Glutamatergic neuron (in vitro differentiated cells): ENCODE measurements around the gene AXIN2. TPM values are rescaled to one million over a fixed set of nuclear protein-coding genes. Genes with fewer than 3 reads are reported as not detected.

ENCODE experiments used
- DNase-seq: peaks from one replicate; pipeline ENCODE4 v3.0.0; 2022
- H3K27ac Mint-ChIP-seq: one replicate; pipeline ENCODE4 v1.8.0; 2020; ENCODE audit warnings: mild to moderate bottlenecking, mixed read lengths, inconsistent platforms; ENCODE audit not compliant: unreplicated experiment
- H3K27me3 Mint-ChIP-seq: one replicate; pipeline ENCODE4 v1.8.0; 2020; ENCODE audit warnings: mild to moderate bottlenecking, moderate library complexity, mixed read lengths, inconsistent platforms; ENCODE audit not compliant: unreplicated experiment
- H3K36me3 Mint-ChIP-seq: one replicate; pipeline ENCODE4 v1.8.0; 2020; ENCODE audit warnings: mild to moderate bottlenecking, mixed read lengths, inconsistent platforms; ENCODE audit not compliant: unreplicated experiment
- H3K4me1 Mint-ChIP-seq: one replicate; pipeline ENCODE4 v1.8.0; 2020; ENCODE audit warnings: mild to moderate bottlenecking, low read depth, mixed read lengths, inconsistent platforms; ENCODE audit not compliant: unreplicated experiment
- H3K4me3 Mint-ChIP-seq: one replicate; pipeline ENCODE4 v1.8.0; 2020; ENCODE audit warnings: mild to moderate bottlenecking, mixed read lengths, inconsistent platforms; ENCODE audit not compliant: unreplicated experiment
- H3K9me3 Mint-ChIP-seq: one replicate; pipeline ENCODE4 v1.8.0; 2020; ENCODE audit warnings: mild to moderate bottlenecking, moderate library complexity, mixed read lengths, inconsistent platforms; ENCODE audit not compliant: unreplicated experiment
- CTCF ChIP-seq: fragments of 200-600 bp; sonication (generic); IDR thresholded peaks from one replicate; pipeline ENCODE4 v1.5.0; 2021; ENCODE audit not compliant: partially characterized antibody, unreplicated experiment
- total RNA-seq: library from RNA; stranded (reverse); fragmentation: NEBNext Ultra II Directional; extraction: Animal tissue kit (Norgen Biotek cat#: 25700); gene quantifications from one replicate; pipeline ENCODE4 v1.2.1, GENCODE V29; 2021; ENCODE audit not compliant: unreplicated experiment

The AXIN2 gene
- total RNA-seq, 1 donor from 2014 or later = 26.5 TPM

GRCh38 chr17:65519462-65519861, 42.0 kb downstream of the AXIN2 start:
- H3K27me3 Mint-ChIP-seq = peaks cover 7% of the 10 kb centered on the region
- peak overlapping the region; percentile 87 for H3K27ac Mint-ChIP-seq
- H3K4me1 Mint-ChIP-seq = peaks cover 38% of the 10 kb centered on the region

GRCh38 chr17:65518256-65518655, 43.2 kb downstream of the AXIN2 start:
- no peak for TF ChIP-seq CTCF
- H3K4me1 Mint-ChIP-seq = peaks cover 30% of the 10 kb centered on the region
- H3K4me3 Mint-ChIP-seq = no peak overlapping the region
- H3K27ac Mint-ChIP-seq = no peak overlapping the region
- H3K9me3 Mint-ChIP-seq = peaks cover 2% of the 10 kb centered on the region
- H3K36me3 Mint-ChIP-seq = no peaks in the 10 kb centered on the region
- peaks cover 7% of the 10 kb centered on the region for H3K27me3 Mint-ChIP-seq
- DNase-seq = no peak

More at GRCh38 chr17:65519462-65519861, 42.0 kb downstream of the AXIN2 start:
- Mint-ChIP-seq H3K4me3 (peak overlapping the region; percentile 55), H3K9me3 (peaks cover 3% of the 10 kb centered on the region), H3K36me3 (no peaks in the 10 kb centered on the region)
- peak; percentile 77 for DNase-seq
- no peak for TF ChIP-seq CTCF

GRCh38 chr17:65515959-65516948, 45.2 kb downstream of the AXIN2 start:
- peaks cover 7% of the 10 kb centered on the region for H3K27me3 Mint-ChIP-seq
- H3K9me3 Mint-ChIP-seq = peaks cover 2% of the 10 kb centered on the region
- TF ChIP-seq CTCF = no peak
- H3K36me3 Mint-ChIP-seq = no peaks in the 10 kb centered on the region
- no peak overlapping the region for H3K27ac Mint-ChIP-seq
- DNase-seq = no peak
- no peak overlapping the region for H3K4me3 Mint-ChIP-seq
- H3K4me1 Mint-ChIP-seq = peaks cover 27% of the 10 kb centered on the region

- Mint-ChIP-seq H3K9me3 (peaks cover 4% of the 10 kb centered on the region), H3K4me3 (no peak overlapping the region), H3K27me3 (peaks cover 7% of the 10 kb centered on the region), H3K27ac (no peak overlapping the region), H3K4me1 (peaks cover 27% of the 10 kb centered on the region), H3K36me3 (no peaks in the 10 kb centered on the region)
- no peak for DNase-seq
- no peak for TF ChIP-seq CTCF
These were observed 45.9 kb downstream of the AXIN2 start for GRCh38 chr17:65515512-65515911.

GRCh38 chr17:65514541-65514940, 46.9 kb downstream of the AXIN2 start:
- peaks cover 21% of the 10 kb centered on the region for H3K4me1 Mint-ChIP-seq
- H3K9me3 Mint-ChIP-seq = peaks cover 6% of the 10 kb centered on the region
- TF ChIP-seq CTCF = no peak
- H3K4me3 Mint-ChIP-seq = no peak overlapping the region
- H3K36me3 Mint-ChIP-seq = peaks cover 3% of the 10 kb centered on the region
- H3K27me3 Mint-ChIP-seq = peaks cover 8% of the 10 kb centered on the region
- no peak for DNase-seq
- no peak overlapping the region for H3K27ac Mint-ChIP-seq
